ENCODE results near the gene SLX4IP. TPM values are rescaled to one million over a fixed set of nuclear protein-coding genes. Genes with fewer than 3 reads are reported as not detected.

SLX4IP gene
- total RNA-seq, 1 experiment from 2014 or later = 11.1 TPM

- H4K20me1 ChIP-seq (ENCODE audit: insufficient read depth) = no peaks in the 10 kb centered on the region
- ATAC-seq (no peak), DNase-seq (ENCODE audit: low read depth, low spot score) (no peak)
- ChIA-PET RAD21 (ENCODE audit: low non-redundant PET in 1 of 2, low total read pairs in 2 of 2, uncharacterized antibody in 2 of 2, unreplicated experiment in 2 of 2) (no interaction called here), CTCF (no interaction called here), POLR2A (no interaction called here)
- H3K27ac ChIP-seq (ENCODE audit: low read depth, low read length) = no peak overlapping the region
- H3K9ac ChIP-seq (ENCODE audit: low read length) = no peak overlapping the region
- H3K4me3 ChIP-seq (replicated peaks in 1 of 2; ENCODE audit: low read depth in 1 of 2, low read length in 2 of 2) = no peak overlapping the region
- H3K27me3 ChIP-seq (ENCODE audit: insufficient read depth, low read length) = no peaks in the 10 kb centered on the region
- no peaks in the 10 kb centered on the region for H3K9me2 ChIP-seq (ENCODE audit: insufficient read depth)
- H2AFZ ChIP-seq (ENCODE audit: low read depth, low read length, poor library complexity, severe bottlenecking) = no peak overlapping the region
- H3K4me2 ChIP-seq (ENCODE audit: low read length) = no peak overlapping the region
- no peaks in the 10 kb centered on the region for H3K36me3 ChIP-seq (ENCODE audit: control insufficient read depth in 1 of 2, insufficient read depth in 2 of 2, low read length in 2 of 2)
- no peak for TF ChIP-seq ELF1 (IDR thresholded peaks at IDR 0.05; ENCODE audit: borderline replicate concordance, low read depth)
- TF ChIP-seq CEBPB (IDR thresholded peaks at IDR 0.05; ENCODE audit: low read depth) = no peak
- TF ChIP-seq EZH2 (IDR thresholded peaks at IDR 0.05) = no peak
- TF ChIP-seq POLR2AphosphoS5 (IDR thresholded peaks at IDR 0.05; ENCODE audit: low read depth, low read length) = no peak
- TF ChIP-seq, protein P1, sequence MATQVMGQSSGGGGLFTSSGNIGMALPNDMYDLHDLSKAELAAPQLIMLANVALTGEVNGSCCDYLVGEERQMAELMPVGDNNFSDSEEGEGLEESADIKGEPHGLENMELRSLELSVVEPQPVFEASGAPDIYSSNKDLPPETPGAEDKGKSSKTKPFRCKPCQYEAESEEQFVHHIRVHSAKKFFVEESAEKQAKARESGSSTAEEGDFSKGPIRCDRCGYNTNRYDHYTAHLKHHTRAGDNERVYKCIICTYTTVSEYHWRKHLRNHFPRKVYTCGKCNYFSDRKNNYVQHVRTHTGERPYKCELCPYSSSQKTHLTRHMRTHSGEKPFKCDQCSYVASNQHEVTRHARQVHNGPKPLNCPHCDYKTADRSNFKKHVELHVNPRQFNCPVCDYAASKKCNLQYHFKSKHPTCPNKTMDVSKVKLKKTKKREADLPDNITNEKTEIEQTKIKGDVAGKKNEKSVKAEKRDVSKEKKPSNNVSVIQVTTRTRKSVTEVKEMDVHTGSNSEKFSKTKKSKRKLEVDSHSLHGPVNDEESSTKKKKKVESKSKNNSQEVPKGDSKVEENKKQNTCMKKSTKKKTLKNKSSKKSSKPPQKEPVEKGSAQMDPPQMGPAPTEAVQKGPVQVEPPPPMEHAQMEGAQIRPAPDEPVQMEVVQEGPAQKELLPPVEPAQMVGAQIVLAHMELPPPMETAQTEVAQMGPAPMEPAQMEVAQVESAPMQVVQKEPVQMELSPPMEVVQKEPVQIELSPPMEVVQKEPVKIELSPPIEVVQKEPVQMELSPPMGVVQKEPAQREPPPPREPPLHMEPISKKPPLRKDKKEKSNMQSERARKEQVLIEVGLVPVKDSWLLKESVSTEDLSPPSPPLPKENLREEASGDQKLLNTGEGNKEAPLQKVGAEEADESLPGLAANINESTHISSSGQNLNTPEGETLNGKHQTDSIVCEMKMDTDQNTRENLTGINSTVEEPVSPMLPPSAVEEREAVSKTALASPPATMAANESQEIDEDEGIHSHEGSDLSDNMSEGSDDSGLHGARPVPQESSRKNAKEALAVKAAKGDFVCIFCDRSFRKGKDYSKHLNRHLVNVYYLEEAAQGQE (IDR thresholded peaks at IDR 0.05; ENCODE audit: low read depth) = no peak
- no peaks in the 10 kb centered on the region for H3K9me3 ChIP-seq (ENCODE audit: control insufficient read depth in 1 of 2, insufficient read depth in 1 of 2, low read depth in 1 of 2, low read length in 2 of 2)
- no TSS peak for BruUV-seq (replicated peaks)
- intact Hi-C loops (cut with micrococcal nuclease) = no loop called here
- peaks cover 20 to 30% of the 10 kb centered on the region in 2 experiments; a peak in 3 of 4 replicates for H3K4me1 ChIP-seq (ENCODE audit: control insufficient read depth in 1 of 2, insufficient read depth in 2 of 2, low read length in 2 of 2)
- H3K79me2 ChIP-seq (ENCODE audit: insufficient read depth, low read length) = no peaks in the 10 kb centered on the region
Measured at GRCh38 chr20:10590950-10591671, 156.0 kb downstream of the SLX4IP start.

All from HCT116 (cell line).